GM12873 (cell line): ENCODE results near the gene HIGD1C.

Experiments used
- CTCF ChIP-seq: IDR thresholded peaks from 2 replicates; pipeline ENCODE4 v1.5.1; 2012; ENCODE audit warnings: low read depth, mild to moderate bottlenecking, moderate library complexity, low read length, control low read depth; ENCODE audit not compliant: insufficient read depth; ENCODE audit errors: missing control alignments

HIGD1C gene

GRCh38 chr12:50924131-50924438 lies 28.3 kb upstream of the HIGD1C start:
- no peak for TF ChIP-seq CTCF

GRCh38 chr12:50924439-50925341 lies 27.7 kb upstream of the HIGD1C start:
- TF ChIP-seq CTCF, result no peak

DNA sequence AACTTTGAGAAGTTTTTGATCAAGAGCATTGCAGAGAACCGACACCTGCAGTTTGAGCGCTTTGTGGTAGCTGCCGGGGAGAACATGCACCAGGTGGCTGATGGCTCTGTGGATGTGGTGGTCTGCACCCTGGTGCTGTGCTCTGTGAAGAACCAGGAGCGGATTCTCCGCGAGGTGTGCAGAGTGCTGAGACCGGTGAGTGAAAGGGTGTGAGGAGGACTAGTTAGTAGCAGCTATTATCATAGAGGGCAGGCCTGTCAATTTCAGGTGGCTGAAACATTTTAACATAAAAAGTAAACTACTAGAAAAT lies 27.0 kb upstream of the HIGD1C start:
- no peak for TF ChIP-seq CTCF

- TF ChIP-seq CTCF, result no peak
Observed at GRCh38 chr12:50925920-50926319, 26.4 kb upstream of the HIGD1C start.

- TF ChIP-seq CTCF, result no peak
Observed at GRCh38 chr12:50926415-50926814, 25.9 kb upstream of the HIGD1C start.

GRCh38 chr12:50927356-50927755 lies 25.0 kb upstream of the HIGD1C start:
- no peak for TF ChIP-seq CTCF

DNA sequence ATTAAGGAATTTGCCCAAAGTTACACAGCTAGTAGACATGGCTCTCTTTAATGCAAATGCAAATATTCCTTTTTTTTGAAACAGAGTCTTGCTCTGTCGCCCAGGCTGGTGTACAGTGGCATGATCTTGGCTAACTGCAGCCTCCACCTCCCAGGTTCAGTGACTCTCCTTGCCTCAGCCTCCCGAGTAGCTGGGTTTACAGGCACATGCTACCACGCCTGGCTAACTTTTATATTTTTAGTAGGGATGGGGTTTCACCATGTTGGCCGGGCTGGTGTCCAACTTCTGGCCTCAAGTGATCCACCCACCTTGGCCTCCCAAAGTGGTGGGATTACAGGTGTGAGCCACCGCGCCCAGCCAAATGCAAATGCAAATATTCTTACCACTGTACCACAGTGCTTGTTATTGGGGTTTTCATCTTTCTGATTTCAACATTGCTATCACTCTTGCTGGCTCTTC lies 24.5 kb upstream of the HIGD1C start:
- TF ChIP-seq CTCF, result no peak
